Lung microvascular endothelial cell (primary cell): ENCODE results near the gene LMBRD2. TPM values are rescaled to one million over a fixed set of nuclear protein-coding genes. Genes with fewer than 3 reads are reported as not detected.
"Not testable (repeated sequence)": the region's sequence is repeated elsewhere in the genome, so short reads cannot be mapped to it uniquely, and the experiment has no call there.

Experiments
- DNase-seq, 2 donors: peaks; one replicate each; pipeline versions ENCODE4 v3.0.0 to v3.0.0-alpha.2; 2010; ENCODE audit warnings: low read depth in 2 of 2
- total RNA-seq: library from RNA; depleted of rRNA; stranded (reverse); fragments of >200 nt; gene quantifications from 2 replicates; pipeline ENCODE4 v1.2.1, GENCODE V29; 2014

Gene LMBRD2
- total RNA-seq, result 4.1 and 7.9 TPM in 2 replicates

GRCh38 chr5:36151434-36152323 is at the start of gene LMBRD2, which contains the start of gene SKP2:
Gene LMBRD2 (minus strand): TSS chr5:36151887. CDS start chr5:36143349, 8,538 bp downstream.
Gene SKP2 (plus strand): TSS chr5:36152111. CDS start chr5:36152263, 152 bp downstream.
- peak; percentile 99 for DNase-seq

GRCh38 chr5:36200513-36200912 is 48.8 kb upstream of the LMBRD2 start:
- peak in 1 of 2 donors; percentile 72 for DNase-seq

- no peak for DNase-seq
Measured at GRCh38 chr5:36199620-36200019, 47.9 kb upstream of the LMBRD2 start.

GRCh38 chr5:36198783-36199182 is 47.1 kb upstream of the LMBRD2 start:
- DNase-seq, result not testable (repeated sequence)

- no peak for DNase-seq
Measured at GRCh38 chr5:36198281-36198680, 46.6 kb upstream of the LMBRD2 start.

- DNase-seq, result no peak
Measured at GRCh38 chr5:36193746-36194145, 42.1 kb upstream of the LMBRD2 start.

GRCh38 chr5:36184408-36184807 is 32.7 kb upstream of the LMBRD2 start:
- not testable (repeated sequence) for DNase-seq

GRCh38 chr5:36181774-36182173 is 30.1 kb upstream of the LMBRD2 start:
- no peak for DNase-seq

GRCh38 chr5:36180556-36181350 is 29.1 kb upstream of the LMBRD2 start:
- DNase-seq, result no peak

- no peak for DNase-seq
Measured at GRCh38 chr5:36179950-36180349, 28.3 kb upstream of the LMBRD2 start.

- DNase-seq, result no peak
Measured at GRCh38 chr5:36178524-36178890, 26.8 kb upstream of the LMBRD2 start.

- DNase-seq, result peak; percentile 67 to 70
Measured at GRCh38 chr5:36177715-36178523, 26.2 kb upstream of the LMBRD2 start.

- no peak for DNase-seq
Measured at GRCh38 chr5:36177154-36177553, 25.5 kb upstream of the LMBRD2 start.

GRCh38 chr5:36175043-36175442 is 23.4 kb upstream of the LMBRD2 start:
- no peak for DNase-seq

- DNase-seq, result peak in 1 of 2 donors; percentile 35
Measured at GRCh38 chr5:36174119-36174518, 22.4 kb upstream of the LMBRD2 start.

- DNase-seq, result no peak
Measured at GRCh38 chr5:36173426-36173825, 21.7 kb upstream of the LMBRD2 start.

- no peak for DNase-seq
Measured at GRCh38 chr5:36172599-36172998, 20.9 kb upstream of the LMBRD2 start.

- DNase-seq, result no peak
Measured at GRCh38 chr5:36170832-36171424, 19.2 kb upstream of the LMBRD2 start.

GRCh38 chr5:36168737-36169136 is 17.1 kb upstream of the LMBRD2 start:
- no peak for DNase-seq

GRCh38 chr5:36164461-36164860 is 12.8 kb upstream of the LMBRD2 start:
- no peak for DNase-seq
